HepG2 (cell line): ENCODE data around the gene TOLLIP. TPM values are rescaled to one million over a fixed set of nuclear protein-coding genes. Genes with fewer than 3 reads are reported as not detected.

Experiments used
- AKAP8 ChIP-seq: sonication (generic); formaldehyde crosslinking; IDR thresholded peaks from 2 replicates; pipeline ENCODE4 v1.5.1; 2020; ENCODE audit warnings: mild to moderate bottlenecking, missing genetic modification reagents
- ATF7 ChIP-seq, 2 experiments: fragments of 450-650 bp in 1 of 2; sonication (generic) in 1 of 2; formaldehyde crosslinking in 1 of 2; IDR thresholded peaks; 2 replicates each; pipeline versions ENCODE4 v1.4.0 to v1.6.1; 2016 to 2020; ENCODE audit warnings: antibody characterized with exemption in 1 of 2, mild to moderate bottlenecking in 1 of 2, missing genetic modification reagents in 1 of 2
- BHLHE40 ChIP-seq: IDR thresholded peaks from 2 replicates; pipeline ENCODE4 v1.6.1; 2011; ENCODE audit warnings: low read length, improper control_type of control experiment
- CEBPB ChIP-seq: IDR thresholded peaks from 2 replicates; pipeline ENCODE4 v1.6.1; 2011; ENCODE audit warnings: low read depth, low read length, improper control_type of control experiment, borderline replicate concordance
- CENPBD1 ChIP-seq: sonication (generic); formaldehyde crosslinking; IDR thresholded peaks from 2 replicates; pipeline ENCODE4 v1.8.0; 2022; ENCODE audit warnings: missing genetic modification reagents, low read depth, mild to moderate bottlenecking, borderline replicate concordance
- DMAP1 ChIP-seq: IDR thresholded peaks from 2 replicates; pipeline ENCODE4 v1.6.1; 2016
- GABPB1 ChIP-seq: IDR thresholded peaks from 2 replicates; pipeline ENCODE4 v1.6.1; 2016; ENCODE audit warnings: mild to moderate bottlenecking, missing genetic modification reagents, moderate library complexity, missing compliant biosample characterization
- HDAC2 ChIP-seq: sonication (generic); formaldehyde crosslinking; IDR thresholded peaks from 2 replicates; pipeline ENCODE4 v1.4.0; 2020; ENCODE audit warnings: missing genetic modification reagents
- IRX3 ChIP-seq: sonication (generic); formaldehyde crosslinking; IDR thresholded peaks from 2 replicates; pipeline ENCODE4 v1.8.1; 2023; ENCODE audit warnings: mild to moderate bottlenecking, low read depth, missing genetic modification reagents, borderline replicate concordance
- KDM3A ChIP-seq: IDR thresholded peaks from 2 replicates; pipeline ENCODE4 v1.6.1; 2018; ENCODE audit warnings: low read depth, missing compliant biosample characterization
- MED1 ChIP-seq: sonication (generic); formaldehyde crosslinking; IDR thresholded peaks from 2 replicates; pipeline ENCODE4 v1.4.0; 2020; ENCODE audit warnings: missing genetic modification reagents
- MLX ChIP-seq: IDR thresholded peaks from 2 replicates; pipeline ENCODE4 v1.6.1; 2016
- NFKB2 ChIP-seq: sonication (generic); formaldehyde crosslinking; IDR thresholded peaks from 2 replicates; pipeline ENCODE4 v1.4.0; 2020; ENCODE audit warnings: missing genetic modification reagents, borderline replicate concordance
- RFX3 ChIP-seq: IDR thresholded peaks from 2 replicates; pipeline ENCODE4 v1.6.1; 2016; ENCODE audit warnings: missing biosample characterization, missing genetic modification reagents
- RXRA ChIP-seq: sonication (generic); formaldehyde crosslinking; IDR thresholded peaks from 2 replicates; pipeline ENCODE4 v1.5.1; 2020; ENCODE audit warnings: missing genetic modification reagents
- SIN3A ChIP-seq: IDR thresholded peaks from 2 replicates; pipeline ENCODE4 v1.6.1; 2011; ENCODE audit warnings: low read depth, mild to moderate bottlenecking, control low read depth, low read length, borderline replicate concordance
- SMYD3 ChIP-seq: sonication (generic); formaldehyde crosslinking; IDR thresholded peaks from 2 replicates; pipeline ENCODE4 v1.8.1; 2023; ENCODE audit warnings: mild to moderate bottlenecking, missing genetic modification reagents
- ZNF207 ChIP-seq: fragments of 450-650 bp; IDR thresholded peaks from 2 replicates; pipeline ENCODE4 v1.6.1; 2016; ENCODE audit warnings: antibody characterized with exemption, borderline replicate concordance
- ZNF230 ChIP-seq: sonication (generic); formaldehyde crosslinking; IDR thresholded peaks from 2 replicates; pipeline ENCODE4 v1.4.0; 2020; ENCODE audit warnings: mild to moderate bottlenecking, missing genetic modification reagents
- ZNF451 ChIP-seq: sonication (generic); formaldehyde crosslinking; IDR thresholded peaks from 2 replicates; pipeline ENCODE4 v1.5.0; 2020; ENCODE audit warnings: mild to moderate bottlenecking, missing genetic modification reagents
- ZNF761 ChIP-seq: sonication (generic); formaldehyde crosslinking; conservative IDR thresholded peaks from 2 replicates; pipeline ENCODE4 v1.4.0; 2020; ENCODE audit warnings: mild to moderate bottlenecking, missing genetic modification reagents
- ZNF777 ChIP-seq: sonication (generic); formaldehyde crosslinking; IDR thresholded peaks from 2 replicates; pipeline ENCODE4 v1.4.0; 2020; ENCODE audit warnings: missing genetic modification reagents
- polyA plus RNA-seq, 8 experiments: library from polyadenylated mRNA; depleted of rRNA in 3 of 8; stranded (reverse) in 7 of 8; unstranded in 1 of 8; fragments of >200 nt; fragmentation: Illumina TruSeq in 4 of 8; extraction: Trizol in 4 of 8; gene quantifications; 2 replicates each; pipeline versions ENCODE4 v1.2.1 to v1.2.3, GENCODE V29; 2011 to 2016; ENCODE audit warnings: low read depth in 4 of 8, missing spikeins in 1 of 8, mixed read lengths in 1 of 8; ENCODE audit not compliant: insufficient read depth in 1 of 8
- total RNA-seq, 5 experiments: library from RNA; depleted of rRNA; stranded (reverse); fragments of >200 nt; fragmentation: Illumina TruSeq; extraction: Trizol; gene quantifications; 2 replicates each; pipeline ENCODE4 v1.2.3, GENCODE V29; 2016; ENCODE audit warnings: low read depth in 1 of 5
- TF ChIP-seq, protein P1 (sequence below): sonication (generic); formaldehyde crosslinking; IDR thresholded peaks from 2 replicates; pipeline ENCODE4 v1.4.0; 2020; ENCODE audit warnings: missing genetic modification reagents, borderline replicate concordance
- TF ChIP-seq, protein P2 (sequence below): IDR thresholded peaks from 2 replicates; pipeline ENCODE4 v1.6.1; 2012; ENCODE audit warnings: low read depth, low read length, improper control_type of control experiment

The TOLLIP gene
- total and polyA plus RNA-seq, 2 of the 13 experiments (the other 11 are each of a cell fraction or from before 2014, with no cell fraction given), result 25.9 to 47.5 TPM

DNA sequence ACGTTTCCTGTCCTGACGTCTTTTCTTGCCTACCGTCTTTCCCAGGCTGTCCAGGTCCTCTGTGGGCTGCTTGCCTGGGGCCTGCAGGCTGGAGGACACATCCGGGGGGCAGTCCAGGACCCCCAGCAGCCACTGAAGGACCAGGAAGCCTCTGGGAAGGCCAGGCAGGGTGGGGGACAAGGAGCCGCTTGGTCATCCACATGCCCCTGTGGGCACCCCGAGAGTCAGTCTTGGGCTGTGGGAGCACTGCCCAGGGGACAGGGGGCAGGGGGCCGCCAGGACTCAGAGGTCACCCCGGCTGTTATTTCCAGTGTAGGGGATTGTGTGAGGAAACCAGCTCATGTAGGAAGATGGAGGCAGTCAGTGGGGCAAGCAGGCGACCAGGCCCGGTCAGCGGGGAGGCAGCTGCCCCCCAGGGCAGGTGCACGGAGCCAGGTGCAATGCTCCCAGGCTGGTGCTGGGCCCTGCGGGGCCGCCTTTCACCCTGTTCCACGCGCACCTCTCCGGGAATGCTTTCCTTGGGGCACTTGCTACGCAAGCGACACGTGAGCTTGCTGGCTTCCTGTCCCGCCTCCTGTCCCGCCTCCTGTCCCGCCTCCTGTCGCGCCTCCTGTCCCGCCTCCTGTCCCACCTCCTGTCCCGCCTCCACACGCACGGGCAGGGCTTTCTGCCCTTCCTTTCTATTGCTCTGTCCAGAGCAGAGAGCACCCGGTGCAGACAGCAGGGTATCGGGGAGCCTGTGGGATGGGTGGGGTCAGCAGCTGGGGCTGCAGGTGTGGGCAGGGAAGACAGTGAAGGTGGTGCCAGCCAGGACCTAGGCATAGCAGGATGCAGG lies 47.0 kb downstream of the TOLLIP start (continued):
- TF ChIP-seq IRX3, result peak; percentile 59; the same call in 1 of the 2 replicates
- no peak for TF ChIP-seq ATF7 (IDR thresholded peaks at IDR 0.05)
- TF ChIP-seq ATF7 (CRISPR knock-in tag; IDR thresholded peaks at IDR 0.05), result no peak
- TF ChIP-seq AKAP8 (CRISPR knock-in tag), result peak; percentile 63; the same call in 1 of the 2 replicates
- no peak for TF ChIP-seq SMYD3 (CRISPR knock-in tag)
- no peak for TF ChIP-seq ZNF207
- TF ChIP-seq, protein P1, sequence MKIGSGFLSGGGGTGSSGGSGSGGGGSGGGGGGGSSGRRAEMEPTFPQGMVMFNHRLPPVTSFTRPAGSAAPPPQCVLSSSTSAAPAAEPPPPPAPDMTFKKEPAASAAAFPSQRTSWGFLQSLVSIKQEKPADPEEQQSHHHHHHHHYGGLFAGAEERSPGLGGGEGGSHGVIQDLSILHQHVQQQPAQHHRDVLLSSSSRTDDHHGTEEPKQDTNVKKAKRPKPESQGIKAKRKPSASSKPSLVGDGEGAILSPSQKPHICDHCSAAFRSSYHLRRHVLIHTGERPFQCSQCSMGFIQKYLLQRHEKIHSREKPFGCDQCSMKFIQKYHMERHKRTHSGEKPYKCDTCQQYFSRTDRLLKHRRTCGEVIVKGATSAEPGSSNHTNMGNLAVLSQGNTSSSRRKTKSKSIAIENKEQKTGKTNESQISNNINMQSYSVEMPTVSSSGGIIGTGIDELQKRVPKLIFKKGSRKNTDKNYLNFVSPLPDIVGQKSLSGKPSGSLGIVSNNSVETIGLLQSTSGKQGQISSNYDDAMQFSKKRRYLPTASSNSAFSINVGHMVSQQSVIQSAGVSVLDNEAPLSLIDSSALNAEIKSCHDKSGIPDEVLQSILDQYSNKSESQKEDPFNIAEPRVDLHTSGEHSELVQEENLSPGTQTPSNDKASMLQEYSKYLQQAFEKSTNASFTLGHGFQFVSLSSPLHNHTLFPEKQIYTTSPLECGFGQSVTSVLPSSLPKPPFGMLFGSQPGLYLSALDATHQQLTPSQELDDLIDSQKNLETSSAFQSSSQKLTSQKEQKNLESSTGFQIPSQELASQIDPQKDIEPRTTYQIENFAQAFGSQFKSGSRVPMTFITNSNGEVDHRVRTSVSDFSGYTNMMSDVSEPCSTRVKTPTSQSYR (CRISPR knock-in tag), result no peak
- TF ChIP-seq HDAC2 (CRISPR knock-in tag), result peak; percentile 39; the same call in 1 of the 2 replicates
- no peak for TF ChIP-seq CENPBD1
- peak; percentile 85 for TF ChIP-seq DMAP1 (CRISPR knock-in tag)
- TF ChIP-seq RFX3 (CRISPR knock-in tag), result no peak
- TF ChIP-seq MLX (CRISPR knock-in tag), result 0 out of 2 replicates have a peak, but pooled peaks have one; percentile 12
- TF ChIP-seq ZNF451 (CRISPR knock-in tag), result no peak
- peak; percentile 21; the same call in 1 of the 2 replicates for TF ChIP-seq RXRA (CRISPR knock-in tag)
- TF ChIP-seq ZNF777 (CRISPR knock-in tag), result no peak
- TF ChIP-seq GABPB1 (CRISPR knock-in tag), result peak; percentile 95
- TF ChIP-seq, protein P2, sequence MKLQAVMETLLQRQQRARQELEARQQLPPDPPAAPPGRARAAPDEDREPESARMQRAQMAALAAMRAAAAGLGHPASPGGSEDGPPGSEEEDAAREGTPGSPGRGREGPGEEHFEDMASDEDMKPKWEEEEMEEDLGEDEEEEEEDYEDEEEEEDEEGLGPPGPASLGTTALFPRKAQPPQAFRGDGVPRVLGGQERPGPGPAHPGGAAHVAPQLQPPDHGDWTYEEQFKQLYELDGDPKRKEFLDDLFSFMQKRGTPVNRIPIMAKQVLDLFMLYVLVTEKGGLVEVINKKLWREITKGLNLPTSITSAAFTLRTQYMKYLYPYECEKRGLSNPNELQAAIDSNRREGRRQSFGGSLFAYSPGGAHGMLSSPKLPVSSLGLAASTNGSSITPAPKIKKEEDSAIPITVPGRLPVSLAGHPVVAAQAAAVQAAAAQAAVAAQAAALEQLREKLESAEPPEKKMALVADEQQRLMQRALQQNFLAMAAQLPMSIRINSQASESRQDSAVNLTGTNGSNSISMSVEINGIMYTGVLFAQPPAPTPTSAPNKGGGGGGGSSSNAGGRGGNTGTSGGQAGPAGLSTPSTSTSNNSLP, result no peak
- TF ChIP-seq ZNF761 (CRISPR knock-in tag), result no peak; the same call in 1 of the 2 replicates
- TF ChIP-seq BHLHE40, result peak; percentile 98
- TF ChIP-seq NFKB2, result 0 out of 2 replicates have a peak, but pooled peaks have one; percentile 59
- TF ChIP-seq ZNF230 (CRISPR knock-in tag), result no peak
- TF ChIP-seq CEBPB, result no peak
- peak; percentile 51; the same call in 1 of the 2 replicates for TF ChIP-seq SIN3A
- TF ChIP-seq KDM3A, result no peak
- 0 out of 2 replicates have a peak, but pooled peaks have one; percentile 26 for TF ChIP-seq MED1 (CRISPR knock-in tag)
